Suprapubic skin (tissue), 4 donors: Measurements from ENCODE around the gene HDLBP.
"Not testable (repeated sequence)": the region's sequence is repeated elsewhere in the genome, so short reads cannot be mapped to it uniquely, and the experiment has no call there.

ENCODE experiments used
- EP300 ChIP-seq: sonication (generic); formaldehyde crosslinking; IDR thresholded peaks from one replicate; pipeline ENCODE4 v1.6.1; 2017; ENCODE audit warnings: antibody characterized with exemption
- POLR2A ChIP-seq, 2 donors: fragments of 450-650 bp; IDR thresholded peaks; one replicate each; pipeline ENCODE4 v1.6.1; 2017; ENCODE audit warnings: antibody characterized with exemption in 2 of 2, mild to moderate bottlenecking in 2 of 2, moderate library complexity in 2 of 2
- POLR2AphosphoS5 ChIP-seq, 3 donors: sonication (generic); formaldehyde crosslinking; IDR thresholded peaks; one replicate each; pipeline ENCODE4 v1.6.1; 2017; ENCODE audit warnings: antibody characterized with exemption in 3 of 3
- TF ChIP-seq, protein P1 (sequence below), 2 donors: fragments of 200-600 bp in 1 of 2; fragments of 450-650 bp in 1 of 2; sonication (generic) in 1 of 2; IDR thresholded peaks; one replicate each; pipeline ENCODE4 v1.5.1; 2016 to 2019; ENCODE audit warnings: antibody characterized with exemption in 2 of 2, mild to moderate bottlenecking in 1 of 2, moderate library complexity in 1 of 2

DNA sequence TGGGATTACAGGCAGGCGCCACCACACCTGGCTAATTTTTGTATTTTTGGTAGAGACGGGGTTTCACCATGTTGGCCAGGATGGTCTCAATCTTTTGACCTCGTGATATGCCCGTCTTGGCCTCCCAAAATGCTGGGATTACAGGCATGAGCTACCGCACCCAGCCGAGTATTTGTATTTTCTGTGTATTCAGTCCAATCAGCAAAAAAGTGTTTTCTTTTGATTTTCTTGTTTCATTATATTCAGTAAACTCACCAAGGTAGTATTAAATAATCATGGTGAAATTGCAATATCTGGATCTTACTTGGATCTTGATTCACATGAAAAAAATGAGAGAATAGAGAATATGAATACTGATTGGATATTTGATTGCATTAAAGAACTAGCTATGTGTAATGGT lies 3.4 kb upstream of the HDLBP start:
- TF ChIP-seq, protein P1, sequence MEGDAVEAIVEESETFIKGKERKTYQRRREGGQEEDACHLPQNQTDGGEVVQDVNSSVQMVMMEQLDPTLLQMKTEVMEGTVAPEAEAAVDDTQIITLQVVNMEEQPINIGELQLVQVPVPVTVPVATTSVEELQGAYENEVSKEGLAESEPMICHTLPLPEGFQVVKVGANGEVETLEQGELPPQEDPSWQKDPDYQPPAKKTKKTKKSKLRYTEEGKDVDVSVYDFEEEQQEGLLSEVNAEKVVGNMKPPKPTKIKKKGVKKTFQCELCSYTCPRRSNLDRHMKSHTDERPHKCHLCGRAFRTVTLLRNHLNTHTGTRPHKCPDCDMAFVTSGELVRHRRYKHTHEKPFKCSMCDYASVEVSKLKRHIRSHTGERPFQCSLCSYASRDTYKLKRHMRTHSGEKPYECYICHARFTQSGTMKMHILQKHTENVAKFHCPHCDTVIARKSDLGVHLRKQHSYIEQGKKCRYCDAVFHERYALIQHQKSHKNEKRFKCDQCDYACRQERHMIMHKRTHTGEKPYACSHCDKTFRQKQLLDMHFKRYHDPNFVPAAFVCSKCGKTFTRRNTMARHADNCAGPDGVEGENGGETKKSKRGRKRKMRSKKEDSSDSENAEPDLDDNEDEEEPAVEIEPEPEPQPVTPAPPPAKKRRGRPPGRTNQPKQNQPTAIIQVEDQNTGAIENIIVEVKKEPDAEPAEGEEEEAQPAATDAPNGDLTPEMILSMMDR (IDR thresholded peaks at IDR 0.05) = not testable (repeated sequence)
- not testable (repeated sequence) for TF ChIP-seq POLR2A (IDR thresholded peaks at IDR 0.05); EP300; POLR2AphosphoS5 (IDR thresholded peaks at IDR 0.05)
